Right ventricle myocardium superior (tissue), 1 donor: Measurements from ENCODE around the gene TIPARP. TPM values are rescaled to one million over a fixed set of nuclear protein-coding genes. Genes with fewer than 3 reads are reported as not detected.
"Not testable (repeated sequence)": the region's sequence is repeated elsewhere in the genome, so short reads cannot be mapped to it uniquely, and the experiment has no call there.

Experiments
- ATAC-seq: fragments of 200-7000 bp; cut with Tn5 transposase; one replicate; pipeline ENCODE4 v1.9.1; 2020; ENCODE audit warnings: mild to moderate bottlenecking; ENCODE audit not compliant: poor library complexity
- DNase-seq: peaks from one replicate; pipeline ENCODE4 v3.0.0-alpha.2; 2020
- intact Hi-C: fragments of 100-400 bp; cut with DNase I; formaldehyde crosslinking; loops from one replicate; pipeline ENCODE4 v1.11.2; 2022
- total RNA-seq: library from RNA; stranded (reverse); fragmentation: NEBNext Ultra II Directional; extraction: Animal tissue kit (Norgen Biotek cat#: 25700); gene quantifications from one replicate; pipeline ENCODE4 v1.2.1, GENCODE V29; 2021
- donor health status: DM: no; HTN: yes; CAD: no; lungs with severe emphysema.

TIPARP gene
- total RNA-seq, 1 donor from 2014 or later = 31.6 TPM

GRCh38 chr3:156727519-156728205, 53.3 kb downstream of the TIPARP start:
- DNase-seq = no peak
- intact Hi-C loops = no loop called here

GRCh38 chr3:156728267-156728985, 54.0 kb downstream of the TIPARP start:
- ATAC-seq = no peak
- intact Hi-C loops = no loop called here
- DNase-seq = no peak

More at GRCh38 chr3:156727519-156728205, 53.3 kb downstream of the TIPARP start:
- peak; percentile 25 for ATAC-seq

GRCh38 chr3:156729460-156730179, 55.2 kb downstream of the TIPARP start:
- intact Hi-C loops = no loop called here
- ATAC-seq = no peak

GRCh38 chr3:156731813-156732212, 57.4 kb downstream of the TIPARP start:
- intact Hi-C loops = no loop called here
- no peak for DNase-seq
- no peak for ATAC-seq

More at GRCh38 chr3:156729460-156730179, 55.2 kb downstream of the TIPARP start:
- DNase-seq = no peak

DNA sequence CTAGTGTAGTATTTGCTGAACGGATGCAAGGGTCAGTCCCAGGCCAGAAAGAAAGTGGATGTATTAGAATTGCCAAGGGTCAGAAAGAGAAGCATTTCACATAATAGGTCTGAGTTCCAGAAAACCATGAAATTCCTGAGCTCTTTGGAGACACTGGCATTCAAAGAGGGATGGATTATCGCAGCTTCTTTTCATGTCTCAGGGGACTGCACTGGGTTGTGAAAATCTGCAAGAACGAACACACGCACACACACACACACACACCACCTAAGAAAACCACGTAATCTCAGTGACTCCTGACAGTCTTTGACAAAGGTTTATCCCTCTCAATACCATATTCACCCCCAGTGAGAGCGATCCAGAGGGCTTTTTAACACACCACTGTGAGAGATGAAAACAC, 57.9 kb downstream of the TIPARP start:
- intact Hi-C loops = no loop called here

GRCh38 chr3:156732715-156733421, 58.5 kb downstream of the TIPARP start:
- DNase-seq (no peak), ATAC-seq (no peak)
- intact Hi-C loops = no loop called here

More for the DNA sequence above, 57.9 kb downstream of the TIPARP start:
- ATAC-seq (no peak), DNase-seq (no peak)

DNA sequence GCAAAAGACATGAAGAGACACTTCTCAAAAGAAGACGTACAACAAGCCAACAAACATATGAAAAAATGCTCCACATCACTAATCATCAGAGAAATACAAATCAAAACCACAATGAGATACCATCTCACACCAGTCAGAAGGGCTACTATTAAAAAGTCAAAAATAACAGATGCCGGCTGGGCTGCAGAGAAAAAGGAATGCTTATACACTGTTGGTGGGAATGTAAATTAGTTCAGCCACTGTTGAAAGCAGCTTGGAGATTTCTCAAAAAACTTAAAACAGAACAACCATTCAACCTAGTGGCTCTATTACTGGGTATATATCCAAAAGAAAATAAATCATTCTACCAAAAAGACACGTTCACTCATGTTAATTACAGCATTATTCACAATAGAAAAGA, 60.3 kb downstream of the TIPARP start:
- DNase-seq, intact Hi-C loops, ATAC-seq: not testable (repeated sequence)

DNA sequence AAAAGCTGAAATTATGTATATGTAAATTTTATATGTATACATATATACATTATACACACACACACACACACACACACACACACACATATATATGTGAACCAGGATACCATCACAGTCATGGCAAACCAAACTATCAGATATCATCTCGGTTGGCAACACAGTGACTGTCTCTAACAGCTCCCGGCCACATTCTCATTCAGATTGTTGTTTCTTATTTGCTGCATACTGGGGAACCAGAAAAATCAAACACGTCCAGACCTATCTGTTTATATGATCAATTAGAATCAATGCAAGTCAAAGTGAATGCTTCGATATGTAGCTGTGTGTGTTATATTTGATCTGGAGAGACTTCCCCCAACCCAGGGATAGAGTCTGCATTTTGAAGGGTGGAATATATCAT, 61.1 kb downstream of the TIPARP start:
- DNase-seq (no peak), ATAC-seq (no peak)
- intact Hi-C loops = no loop called here

GRCh38 chr3:156737049-156737448, 62.7 kb downstream of the TIPARP start:
- intact Hi-C loops, DNase-seq, ATAC-seq: not testable (repeated sequence)

DNA sequence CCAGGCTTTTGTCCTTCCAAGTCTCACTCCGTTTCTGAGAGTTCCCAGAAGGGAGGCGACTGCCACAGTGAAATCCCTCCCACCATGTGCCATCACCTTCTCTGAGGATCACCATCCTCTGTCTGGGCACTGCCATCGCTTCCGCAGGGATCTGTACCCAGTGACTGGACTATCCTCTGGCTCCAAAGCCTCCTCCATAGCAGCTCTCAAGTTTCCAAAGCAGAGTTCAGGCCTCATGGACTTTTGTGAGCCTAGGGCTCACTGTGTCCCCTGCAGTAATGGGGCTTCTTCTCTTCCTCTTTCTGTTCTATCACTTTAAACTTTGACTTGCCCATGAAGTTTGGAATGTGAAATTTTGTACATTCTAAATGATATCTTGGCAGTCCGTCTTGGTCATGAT, 63.9 kb downstream of the TIPARP start:
- intact Hi-C loops = no loop called here
- DNase-seq (no peak), ATAC-seq (no peak)

- intact Hi-C loops = no loop called here
- no peak for ATAC-seq
- DNase-seq = no peak
These were observed 65.6 kb downstream of the TIPARP start for GRCh38 chr3:156739976-156740375.

DNA sequence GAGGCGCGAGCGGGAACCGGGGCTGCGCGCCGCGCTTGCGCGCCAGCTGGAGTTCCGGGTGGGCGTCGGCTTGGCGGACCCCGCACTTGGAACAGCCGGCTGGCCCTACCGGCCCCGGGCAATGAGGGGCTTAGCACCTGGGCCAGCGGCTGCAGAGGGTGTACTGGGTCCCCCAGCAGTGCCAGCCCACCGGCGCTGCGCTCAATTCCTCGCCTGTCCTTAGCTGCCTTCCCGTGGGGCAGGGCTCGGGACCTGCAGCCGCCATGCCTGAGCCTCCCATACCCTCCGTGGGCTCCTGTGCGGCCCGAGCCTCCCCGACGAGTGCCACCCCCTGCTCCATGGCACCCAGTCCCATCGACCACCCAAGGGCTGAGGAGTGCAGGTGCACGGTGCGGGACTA, 66.2 kb downstream of the TIPARP start:
- DNase-seq, ATAC-seq, intact Hi-C loops: not testable (repeated sequence)

- intact Hi-C loops = no loop called here
- ATAC-seq (no peak), DNase-seq (no peak)
These were observed 67.5 kb downstream of the TIPARP start for GRCh38 chr3:156741935-156742334.

DNA sequence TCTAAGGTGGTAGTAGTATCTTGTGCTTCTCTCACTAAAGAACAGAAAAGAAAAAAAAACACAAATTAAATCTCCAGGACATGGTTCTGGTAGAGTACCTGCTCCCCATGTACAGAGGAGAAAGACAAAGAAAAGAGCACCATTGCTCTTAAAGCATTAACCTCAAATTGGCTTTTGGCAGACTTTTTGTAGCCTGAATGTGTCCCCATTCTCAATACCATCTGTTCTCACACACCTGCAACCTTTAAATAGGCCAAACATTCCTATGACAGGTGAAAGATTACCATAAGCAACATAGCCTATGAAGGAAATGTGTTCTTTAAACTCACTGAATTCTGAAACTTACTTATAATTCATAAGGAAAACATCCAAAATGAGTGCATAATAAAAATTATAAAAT, 68.0 kb downstream of the TIPARP start:
- ATAC-seq (no peak), DNase-seq (no peak)
- intact Hi-C loops = no loop called here

DNA sequence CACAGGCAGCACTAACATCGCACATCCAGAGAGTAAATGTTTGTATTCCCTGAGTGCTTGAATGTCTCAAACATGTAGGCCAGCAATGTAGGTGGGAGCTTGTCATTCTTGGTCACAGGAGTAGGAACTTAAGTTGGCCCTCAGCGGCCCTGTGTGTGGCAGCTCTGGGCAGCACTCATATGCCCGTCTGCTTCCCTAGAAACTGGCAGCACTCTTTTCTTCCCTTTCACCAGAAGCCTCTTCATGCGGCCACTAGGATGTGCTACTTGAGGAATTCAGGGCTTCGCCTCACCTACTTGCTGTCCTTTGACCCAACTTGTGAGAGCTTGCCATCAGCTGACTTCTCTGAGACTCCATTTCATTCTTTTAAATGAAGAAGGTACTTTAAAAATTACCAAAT, 69.5 kb downstream of the TIPARP start:
- no peak for ATAC-seq
- no peak for DNase-seq
- intact Hi-C loops = no loop called here

GRCh38 chr3:156744631-156745030, 70.2 kb downstream of the TIPARP start:
- intact Hi-C loops = no loop called here

DNA sequence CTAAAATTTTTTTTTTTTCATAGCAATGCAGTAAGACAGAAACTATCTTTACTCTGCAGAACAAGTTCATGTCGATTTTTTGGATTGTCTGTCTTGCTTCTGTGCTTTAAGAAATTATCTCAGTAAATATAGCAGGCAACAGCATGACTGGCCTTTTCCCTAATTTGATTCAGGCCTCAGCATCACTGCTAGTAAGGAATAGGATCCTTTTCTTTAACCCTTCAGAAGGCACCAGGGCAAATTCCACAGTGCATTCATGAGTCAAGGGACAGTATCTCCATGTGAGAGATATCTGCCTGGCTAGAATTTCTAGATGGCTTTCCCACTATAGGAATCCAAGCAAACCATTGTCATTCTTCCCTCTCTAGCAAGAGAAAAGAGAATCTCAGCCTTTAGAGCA, 71.4 kb downstream of the TIPARP start:
- intact Hi-C loops = no loop called here
- ATAC-seq = no peak
- no peak for DNase-seq

More at GRCh38 chr3:156744631-156745030, 70.2 kb downstream of the TIPARP start:
- DNase-seq (no peak), ATAC-seq (no peak)

DNA sequence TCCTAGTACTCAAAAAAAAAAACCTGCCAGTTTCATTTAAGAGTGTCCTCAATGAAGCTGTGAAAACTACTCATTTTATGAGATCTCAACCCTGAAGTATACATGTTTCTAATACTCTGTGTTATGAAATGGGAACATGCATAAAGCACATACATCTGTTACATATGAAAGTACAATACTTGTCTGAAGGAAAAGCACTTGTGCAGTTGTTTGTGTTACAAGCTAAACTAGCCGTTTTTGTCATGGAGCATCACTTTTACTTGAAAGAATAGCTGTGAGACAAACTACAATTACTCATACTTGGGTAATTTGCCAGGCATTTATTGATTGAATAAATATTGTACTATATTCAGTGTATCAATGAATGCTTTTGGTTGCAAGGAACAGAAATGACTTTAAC, 72.7 kb downstream of the TIPARP start:
- ATAC-seq (no peak), DNase-seq (no peak)
- intact Hi-C loops = no loop called here

- DNase-seq = no peak
These were observed 74.9 kb downstream of the TIPARP start for GRCh38 chr3:156749244-156749643.

More at GRCh38 chr3:156749244-156749643, 74.9 kb downstream of the TIPARP start:
- intact Hi-C loops = no loop called here
- no peak for ATAC-seq
